Pons (tissue), 1 donor: ENCODE data around the gene ZDHHC14.
"Not testable (repeated sequence)": the region's sequence is repeated elsewhere in the genome, so short reads cannot be mapped to it uniquely, and the experiment has no call there.

Experiments
- DNase-seq: peaks from one replicate; pipeline ENCODE4 v3.0.0-alpha.2; 2016; ENCODE audit warnings: low spot score

Gene ZDHHC14

GRCh38 chr6:157570752-157571151 lies 189.8 kb downstream of the ZDHHC14 start:
- DNase-seq = no peak

GRCh38 chr6:157571269-157571668 lies 190.3 kb downstream of the ZDHHC14 start:
- DNase-seq = no peak

DNA sequence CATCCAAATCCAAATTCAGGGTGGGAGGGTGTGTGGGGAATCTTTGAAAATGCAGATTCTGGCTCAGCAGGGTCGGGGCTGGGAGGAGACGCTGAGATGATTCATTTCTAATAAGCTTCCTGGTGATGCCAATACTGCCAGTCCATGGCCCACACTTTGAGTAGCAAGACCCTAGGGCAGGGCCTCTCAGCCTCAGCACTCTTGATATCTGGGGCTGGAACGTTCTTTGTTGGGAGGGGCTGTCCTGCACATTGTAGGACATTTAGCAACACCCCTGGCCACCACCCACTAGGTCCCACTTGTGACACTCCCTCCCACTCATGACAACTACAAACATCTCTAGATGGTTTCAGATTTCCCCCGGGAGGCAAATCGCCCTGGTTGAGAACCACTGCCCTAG lies 191.0 kb downstream of the ZDHHC14 start:
- DNase-seq = no peak

DNA sequence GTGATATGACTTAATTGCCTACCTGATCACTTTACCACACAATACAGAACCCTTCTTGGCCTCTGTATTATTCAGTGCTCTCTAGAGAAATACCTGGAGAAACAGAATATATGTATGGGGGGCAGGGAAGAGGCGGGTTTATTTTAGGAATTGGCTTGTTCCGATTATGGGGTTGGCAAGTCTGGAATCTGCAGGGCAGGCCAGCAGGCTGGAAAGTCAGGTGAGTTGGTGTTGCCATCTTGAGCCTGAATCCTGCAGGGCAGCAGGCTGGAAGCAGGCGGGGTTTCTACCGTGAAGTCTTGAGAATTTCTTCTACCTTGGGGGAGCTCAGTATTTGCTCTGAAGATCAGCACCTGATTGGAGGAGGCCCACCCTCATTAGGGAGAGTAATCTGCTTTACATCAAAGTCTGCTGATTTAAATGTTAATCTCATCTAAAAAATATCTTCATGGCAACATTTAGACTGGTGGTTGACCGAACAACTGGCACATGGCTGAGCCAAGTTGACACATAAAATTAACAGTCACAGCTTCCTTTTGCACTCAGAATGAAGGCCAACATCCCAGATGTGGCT lies 193.9 kb downstream of the ZDHHC14 start:
- DNase-seq = no peak

DNA sequence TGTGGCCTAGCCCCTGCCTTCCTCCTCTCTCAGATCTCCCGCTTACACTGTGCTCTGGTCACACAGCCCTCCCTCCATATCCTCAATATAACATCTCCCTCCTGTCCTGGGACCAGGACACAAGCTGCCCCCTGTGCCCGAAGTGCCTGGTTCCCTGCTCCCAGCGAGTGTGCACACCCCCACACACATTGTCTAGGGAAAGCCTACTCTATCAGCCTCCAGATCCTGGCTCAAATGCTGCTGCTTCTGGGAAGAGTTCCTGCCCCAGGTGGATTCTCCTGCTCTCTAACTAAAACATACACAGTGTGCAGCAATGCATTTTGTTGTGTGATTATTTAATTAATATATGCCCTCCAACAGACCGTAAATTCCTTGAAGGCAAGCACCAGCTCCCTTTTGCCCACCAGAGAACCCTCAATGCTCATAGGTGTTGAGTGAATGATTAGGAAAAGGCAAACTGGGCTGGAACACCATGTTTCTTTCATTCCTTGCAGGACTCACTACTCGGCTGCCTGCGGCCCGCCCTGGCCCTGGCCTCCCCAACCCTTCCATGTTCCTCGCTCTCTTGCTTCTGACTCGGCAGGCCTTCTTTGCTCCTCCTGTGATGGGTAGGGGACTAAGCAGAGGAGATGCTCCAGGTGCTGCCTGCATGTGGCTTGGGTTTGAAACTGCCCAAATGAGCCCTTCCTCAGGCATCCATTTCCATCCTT lies 194.6 kb downstream of the ZDHHC14 start:
- no peak for DNase-seq

DNA sequence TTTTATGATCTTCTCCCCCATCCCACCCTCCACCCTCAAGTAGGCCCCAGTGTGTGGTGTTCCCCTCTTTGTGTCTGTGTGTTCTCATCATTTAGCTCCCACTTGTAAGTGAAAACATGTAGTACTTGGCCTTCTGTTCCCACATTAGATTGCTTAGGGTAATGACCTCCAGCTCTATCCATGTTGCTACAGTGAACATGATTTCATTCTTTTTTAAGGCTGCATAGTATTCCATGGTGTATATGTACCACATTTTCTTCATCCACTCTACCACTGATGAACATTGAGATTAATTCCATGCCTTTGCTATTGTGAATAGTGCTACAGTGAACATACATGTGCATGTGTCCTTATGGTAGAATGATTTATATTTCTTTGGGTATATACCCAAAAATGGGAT lies 196.0 kb downstream of the ZDHHC14 start:
- DNase-seq = not testable (repeated sequence)

- DNase-seq = not testable (repeated sequence)
These were observed 197.5 kb downstream of the ZDHHC14 start for GRCh38 chr6:157578527-157578926.

DNA sequence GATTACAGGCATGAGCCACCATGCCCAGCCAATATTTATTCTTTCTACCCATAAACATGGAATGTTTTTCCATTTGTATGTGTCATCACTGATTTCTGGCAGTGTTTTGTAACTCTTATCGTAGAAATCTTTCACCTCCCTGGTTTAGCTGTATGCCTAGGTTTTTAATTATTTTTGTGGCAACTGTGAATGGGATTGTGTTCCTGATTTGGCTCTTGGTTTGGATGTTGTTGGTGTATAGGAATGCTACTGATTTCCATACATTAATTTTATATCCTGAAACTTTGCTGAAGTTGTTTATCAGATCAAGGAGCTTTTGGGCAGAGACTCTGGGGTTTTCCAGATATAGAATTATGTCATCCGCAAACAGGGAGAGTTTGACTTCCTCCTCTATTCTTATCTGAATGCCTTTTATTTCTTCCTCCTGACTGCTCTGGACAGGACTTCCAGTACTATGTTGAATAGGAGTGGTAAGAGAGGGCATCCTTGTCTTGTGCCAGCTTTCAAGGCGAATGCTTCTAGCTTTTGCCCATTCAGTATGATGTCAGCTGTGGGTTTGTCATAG lies 198.6 kb downstream of the ZDHHC14 start:
- peak; percentile 77 for DNase-seq

GRCh38 chr6:157584036-157584435 lies 203.0 kb downstream of the ZDHHC14 start:
- no peak for DNase-seq

- DNase-seq = no peak
These were observed 204.5 kb downstream of the ZDHHC14 start for GRCh38 chr6:157585274-157586087.

- DNase-seq = no peak
These were observed 205.1 kb downstream of the ZDHHC14 start for GRCh38 chr6:157586088-157586414.

DNA sequence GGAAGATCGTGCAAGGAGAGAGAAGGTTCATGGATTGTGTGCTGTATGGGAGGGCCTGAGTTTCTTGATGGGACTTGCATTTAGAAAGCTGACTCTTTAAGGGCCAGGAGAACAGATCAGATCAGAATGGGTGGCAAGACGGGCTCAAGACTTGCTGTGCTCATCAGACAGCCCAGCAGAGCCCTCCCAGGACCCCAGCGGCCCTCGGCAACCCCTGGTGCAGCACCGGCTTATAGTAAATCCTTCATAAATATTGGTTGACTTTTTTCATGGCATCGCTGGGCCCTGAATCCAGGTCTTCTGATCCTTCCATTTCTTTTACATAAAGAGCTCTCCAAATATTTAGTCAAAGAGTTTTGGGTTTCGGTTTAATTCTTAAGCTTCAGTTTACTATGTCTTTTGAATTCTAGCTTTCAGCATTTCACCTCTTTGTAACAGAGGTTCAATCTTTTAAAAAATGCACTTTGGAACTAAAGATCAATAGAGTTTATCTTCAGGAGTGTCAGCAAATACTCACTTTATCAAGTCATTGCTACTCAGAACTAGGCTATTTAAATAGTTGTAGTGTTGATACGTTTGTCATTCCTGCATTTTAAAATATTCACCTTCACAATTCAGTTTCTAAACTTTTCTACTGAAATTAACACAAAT lies 205.6 kb downstream of the ZDHHC14 start:
- no peak for DNase-seq

- no peak for DNase-seq
These were observed 206.3 kb downstream of the ZDHHC14 start for GRCh38 chr6:157587127-157587926.

DNA sequence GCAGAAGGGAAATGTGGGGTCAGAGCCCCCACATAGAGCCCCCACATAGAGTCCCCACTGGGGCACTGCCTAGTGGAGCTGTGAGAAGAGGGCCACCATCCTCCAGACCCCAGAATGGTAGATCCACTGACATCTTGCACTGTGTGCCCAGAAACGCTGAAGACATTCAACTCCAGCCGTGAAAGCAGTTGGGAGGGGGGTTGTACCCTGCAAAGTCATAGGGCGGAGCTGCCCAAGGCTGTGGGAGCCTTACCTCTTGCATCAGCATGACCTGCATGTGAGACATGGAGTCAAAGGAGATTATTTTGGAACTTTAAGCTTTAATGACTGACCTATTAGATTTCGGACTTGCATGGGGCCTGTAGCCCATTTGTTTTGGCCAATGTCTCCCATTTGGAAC lies 209.7 kb downstream of the ZDHHC14 start:
- not testable (repeated sequence) for DNase-seq

GRCh38 chr6:157592541-157592940 lies 211.6 kb downstream of the ZDHHC14 start:
- DNase-seq = no peak

DNA sequence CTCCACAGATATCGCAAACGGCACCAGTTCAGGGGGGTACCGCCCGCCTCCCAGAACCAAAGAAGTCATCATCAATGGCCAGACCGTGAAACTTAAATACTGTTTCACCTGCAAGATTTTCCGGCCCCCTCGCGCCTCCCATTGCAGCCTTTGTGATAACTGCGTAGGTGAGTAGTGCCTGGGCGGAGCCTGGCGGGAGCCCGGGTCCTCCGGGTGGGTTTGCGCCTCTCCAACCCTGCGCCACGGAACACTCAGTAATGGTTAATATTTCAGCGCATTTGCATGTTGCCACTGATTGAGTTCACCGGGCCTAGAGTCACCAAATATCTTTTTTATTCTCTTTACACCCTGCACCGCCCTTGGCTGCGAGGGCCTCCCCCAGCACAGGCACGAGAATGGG lies 212.0 kb downstream of the ZDHHC14 start:
- no peak for DNase-seq

- no peak for DNase-seq
These were observed 212.6 kb downstream of the ZDHHC14 start for GRCh38 chr6:157593596-157593995.

DNA sequence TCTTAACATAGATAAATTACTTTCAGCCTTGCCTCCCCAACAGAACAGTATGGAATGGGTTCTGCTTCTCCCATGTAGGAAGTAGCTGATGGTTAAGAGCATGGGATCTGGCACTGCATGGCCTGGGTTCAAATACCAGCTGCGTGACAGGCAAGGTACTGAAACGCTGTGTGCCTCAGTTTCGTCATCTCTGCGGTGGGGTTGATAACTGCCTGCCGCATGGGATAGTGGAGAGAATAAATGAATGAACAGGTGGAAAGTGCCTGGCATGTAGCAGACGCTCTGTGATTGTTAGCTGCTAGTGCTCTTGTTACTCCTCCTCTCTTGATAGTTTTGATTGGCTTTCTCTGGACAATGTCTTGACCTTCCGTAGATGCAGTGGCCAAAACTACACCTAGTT lies 213.3 kb downstream of the ZDHHC14 start:
- DNase-seq = no peak

GRCh38 chr6:157595768-157596167 lies 214.8 kb downstream of the ZDHHC14 start:
- DNase-seq = no peak

DNA sequence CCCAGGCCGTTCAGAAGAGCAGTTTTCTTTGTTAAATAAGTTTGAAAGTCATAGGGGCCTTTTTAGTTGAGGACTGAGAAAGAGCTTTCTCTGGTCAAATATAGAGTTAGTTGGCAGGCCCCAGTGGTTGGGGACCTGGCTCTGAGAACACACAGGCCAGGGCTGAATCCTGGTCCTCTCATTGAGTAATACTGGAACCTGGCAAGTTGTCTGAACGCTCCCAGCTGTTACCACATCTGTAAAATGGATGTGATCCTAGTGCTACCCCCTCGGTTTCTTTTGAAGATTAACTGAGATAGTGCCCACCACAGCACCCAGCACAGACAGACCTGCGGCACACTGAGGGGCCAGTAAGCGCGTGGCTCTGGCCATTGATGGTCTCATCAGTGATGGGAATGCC lies 215.5 kb downstream of the ZDHHC14 start:
- no peak for DNase-seq

DNA sequence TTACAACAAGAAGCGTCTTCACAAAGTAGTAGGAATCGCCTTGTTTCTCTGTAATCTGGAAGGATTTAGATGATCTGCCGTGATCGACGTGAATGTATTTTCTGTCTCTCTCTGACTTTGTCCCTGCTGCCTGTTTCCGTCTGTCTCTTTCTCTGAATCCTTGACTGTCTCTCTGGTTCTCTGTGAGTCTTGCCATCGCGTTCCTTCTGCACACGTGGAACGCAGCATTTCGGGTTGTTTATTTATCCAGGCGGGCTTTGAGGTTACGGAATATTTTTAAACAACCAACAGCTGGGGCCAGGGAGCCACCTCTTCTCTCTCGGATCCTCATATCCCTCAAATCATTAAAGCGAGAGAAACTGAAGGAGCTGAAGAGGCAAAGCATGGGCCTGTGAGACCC lies 215.9 kb downstream of the ZDHHC14 start:
- DNase-seq = no peak
